HuH-7 (cell line): ENCODE data around the gene ZBTB16.

Experiments
- DNase-seq: peaks from one replicate; pipeline ENCODE4 v3.0.0; 2011; ENCODE audit warnings: low spot score

The ZBTB16 gene

DNA sequence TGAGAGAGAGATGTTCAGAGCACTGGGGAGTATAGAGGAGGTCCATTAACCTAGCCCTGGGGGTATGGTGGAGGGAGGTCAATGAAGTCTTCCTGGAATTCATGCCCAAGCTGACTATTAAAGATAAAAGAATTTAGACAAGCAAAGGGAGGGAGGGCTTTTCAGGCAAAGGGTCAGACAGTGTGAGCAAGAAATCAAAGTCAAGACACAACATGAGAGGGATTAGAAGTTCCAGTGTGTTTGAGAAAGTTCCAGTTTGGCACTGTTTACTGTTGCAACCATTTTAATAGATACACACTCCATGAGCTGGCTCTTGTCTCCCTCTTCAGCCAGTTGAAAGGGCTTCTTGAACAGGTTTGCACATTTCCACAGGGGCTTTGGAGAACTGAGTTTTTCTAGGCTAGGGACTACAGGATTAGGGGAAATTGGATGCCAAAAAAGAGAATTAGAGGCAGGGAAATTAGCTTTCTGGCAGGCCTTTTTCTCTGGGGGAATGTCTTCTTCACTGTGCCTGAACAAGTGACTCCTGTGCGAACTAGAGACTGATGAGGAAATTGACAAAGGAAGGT, 222.0 kb downstream of the ZBTB16 start:
- DNase-seq, result no peak

DNA sequence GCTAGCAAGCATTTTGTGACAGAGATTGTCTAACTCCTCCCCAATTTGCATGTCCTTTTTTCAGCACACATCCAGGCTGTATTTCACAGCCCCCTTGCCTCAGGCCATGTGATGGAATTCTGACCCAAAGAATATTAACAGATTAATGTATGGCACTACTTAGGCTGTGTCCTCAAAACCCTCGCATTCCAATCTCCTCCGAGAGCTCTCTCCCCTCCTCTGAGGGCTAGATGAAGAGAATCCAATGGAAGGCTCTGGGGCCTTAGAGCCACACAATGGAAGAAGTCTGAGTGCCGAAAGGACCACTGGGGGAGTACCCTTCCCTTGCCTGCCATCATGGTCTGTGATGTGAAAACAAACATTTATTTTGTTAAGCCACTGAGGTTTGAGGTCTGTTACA, 223.0 kb downstream of the ZBTB16 start:
- DNase-seq, result no peak

DNA sequence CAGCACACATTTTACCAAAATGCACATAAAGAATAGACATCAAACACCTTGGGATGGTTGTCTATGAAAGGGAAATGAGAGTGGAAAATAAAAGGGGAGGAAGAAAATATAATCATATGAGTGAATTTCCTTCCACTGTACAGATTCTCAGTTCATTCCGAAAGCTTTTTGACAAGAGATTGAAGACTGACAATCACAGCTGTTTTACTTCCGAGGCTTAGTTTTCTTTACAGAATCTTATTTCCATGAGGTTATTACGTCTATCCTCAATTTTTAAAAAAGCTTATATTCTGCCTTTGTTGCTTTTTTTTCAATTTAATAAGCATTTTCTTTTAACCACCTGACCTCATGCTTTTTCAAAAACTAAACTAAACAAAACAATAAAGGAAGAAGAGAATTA, 223.9 kb downstream of the ZBTB16 start:
- DNase-seq, result no peak

DNA sequence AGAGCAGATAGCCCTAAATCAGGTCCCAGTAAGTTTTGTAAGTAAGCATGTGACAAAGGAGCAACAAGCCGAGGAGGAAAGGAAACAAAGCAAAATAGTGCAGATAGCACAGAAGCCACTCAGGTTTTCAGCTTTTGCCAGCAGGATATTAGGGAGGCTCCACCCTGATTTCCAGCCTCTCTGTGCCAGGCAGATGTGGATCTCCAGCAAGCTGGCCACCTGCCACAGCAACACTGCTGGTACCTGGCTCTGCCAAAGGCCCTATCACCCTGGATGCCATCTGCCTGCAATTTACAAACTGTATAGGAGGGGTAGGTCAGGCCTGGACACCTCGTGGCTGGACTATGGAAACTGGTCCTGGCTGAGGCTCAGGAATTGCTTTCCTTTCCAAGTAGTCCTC, 224.5 kb downstream of the ZBTB16 start:
- no peak for DNase-seq

DNA sequence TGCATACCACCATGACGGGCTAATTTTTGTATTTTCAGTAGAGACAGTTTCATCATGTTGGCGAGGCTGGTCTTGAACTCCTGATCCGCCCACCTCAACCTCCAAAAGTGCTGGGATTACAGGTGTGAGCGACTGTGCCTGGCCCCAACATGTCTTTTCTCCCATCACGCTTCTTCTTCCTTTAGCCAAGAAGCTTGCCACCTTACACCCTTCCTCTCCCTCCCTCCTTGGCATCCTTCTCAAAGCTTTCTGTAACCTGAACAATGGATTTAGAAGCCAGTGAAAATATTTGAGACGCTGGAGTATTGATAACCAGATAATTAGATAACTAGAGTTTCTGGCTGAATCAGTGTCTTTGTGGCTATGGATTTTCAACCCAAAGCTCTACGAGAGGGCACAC, 225.4 kb downstream of the ZBTB16 start:
- no peak for DNase-seq

DNA sequence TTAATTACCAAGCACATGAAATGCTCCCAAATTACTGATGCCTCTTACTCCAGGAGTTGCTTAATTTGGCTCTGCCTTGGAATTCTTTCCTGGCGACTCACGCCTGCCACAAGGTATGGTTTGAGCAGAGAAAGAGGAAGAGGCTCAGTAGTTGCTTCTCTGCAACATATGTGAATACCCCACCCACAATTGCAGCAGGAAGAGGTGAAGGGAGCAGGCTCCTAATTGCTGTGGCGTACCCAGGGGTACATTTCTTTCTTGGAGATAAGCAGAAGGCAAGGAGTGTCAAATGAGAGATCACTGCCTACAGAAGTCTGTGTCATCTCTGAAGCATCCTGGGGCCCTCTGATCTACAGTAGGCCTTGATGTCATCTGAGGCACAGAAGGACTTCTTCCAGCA, 226.1 kb downstream of the ZBTB16 start:
- no peak for DNase-seq

DNA sequence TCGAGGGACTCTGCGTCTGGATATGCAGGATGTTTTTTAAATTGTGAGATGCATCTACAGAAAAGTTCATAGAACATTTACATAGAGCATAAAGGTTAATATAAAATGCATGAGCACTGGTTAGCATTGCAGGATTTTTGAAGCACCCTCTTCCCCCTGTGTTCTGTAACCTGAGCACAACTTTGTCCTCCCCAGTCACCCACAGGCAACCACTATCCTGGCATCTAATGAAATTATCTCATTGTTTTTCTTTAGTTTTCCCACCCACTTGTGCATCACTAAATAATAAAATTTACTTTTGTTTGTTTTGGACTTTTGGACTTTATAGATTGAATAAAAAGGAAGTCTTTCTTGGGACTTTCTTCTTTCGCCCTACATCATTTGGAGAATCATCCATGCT, 226.7 kb downstream of the ZBTB16 start:
- DNase-seq, result no peak

DNA sequence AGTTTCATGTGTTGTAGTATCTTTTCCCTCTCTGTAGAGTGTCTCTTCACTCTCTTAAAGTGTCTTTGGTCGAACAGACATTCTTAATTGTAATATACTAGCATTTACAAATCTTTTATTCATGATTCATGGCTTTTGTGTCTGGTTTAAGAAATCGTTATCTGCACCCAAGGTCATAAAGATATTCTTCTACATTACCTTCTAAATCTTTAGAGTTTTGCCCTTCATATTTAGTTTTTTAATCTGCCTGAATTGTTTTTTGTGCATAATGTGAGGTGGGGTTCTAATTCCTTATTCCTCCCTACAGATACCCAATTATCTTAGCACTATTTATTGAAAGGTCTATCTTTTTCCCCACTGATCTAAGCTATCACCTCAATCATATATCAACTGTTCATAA, 227.6 kb downstream of the ZBTB16 start:
- no peak for DNase-seq

DNA sequence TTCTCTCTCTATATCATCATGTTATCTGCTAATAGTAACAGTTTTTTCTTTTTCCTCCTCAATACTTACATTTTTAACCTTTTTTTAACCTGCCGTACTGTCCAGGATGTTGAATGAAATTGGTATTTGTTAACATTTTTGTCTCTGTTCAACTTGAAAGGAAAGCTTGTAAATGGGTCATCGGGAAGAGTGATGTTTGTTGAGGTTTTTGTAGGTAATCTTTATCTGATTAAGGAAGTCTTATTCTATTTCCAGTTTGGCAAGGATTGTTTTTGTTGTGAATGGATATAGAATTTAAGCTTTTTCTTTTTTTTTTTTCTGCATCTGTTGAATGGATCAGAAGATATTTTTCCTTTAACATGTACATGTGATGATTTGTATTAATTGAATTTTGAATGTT, 228.6 kb downstream of the ZBTB16 start:
- DNase-seq, result no peak

DNA sequence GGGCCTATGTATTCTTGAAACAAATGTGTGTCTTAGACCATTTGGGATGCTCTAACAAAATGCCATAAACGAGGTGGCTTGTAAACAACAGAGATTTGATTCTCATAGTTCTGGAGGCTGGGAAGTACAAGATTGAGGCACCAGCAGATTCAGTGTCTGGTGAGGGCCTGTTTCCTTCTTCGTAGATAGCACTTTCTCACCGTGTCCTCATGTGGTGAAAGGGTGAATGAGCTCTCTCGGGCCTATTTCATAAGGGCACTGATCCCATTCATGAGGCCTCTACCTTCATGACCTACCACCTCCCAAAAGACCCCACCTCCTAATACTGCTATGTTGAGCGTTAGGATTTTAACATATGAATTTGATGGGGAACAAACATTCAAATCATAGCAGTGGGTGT, 230.3 kb downstream of the ZBTB16 start:
- no peak for DNase-seq

DNA sequence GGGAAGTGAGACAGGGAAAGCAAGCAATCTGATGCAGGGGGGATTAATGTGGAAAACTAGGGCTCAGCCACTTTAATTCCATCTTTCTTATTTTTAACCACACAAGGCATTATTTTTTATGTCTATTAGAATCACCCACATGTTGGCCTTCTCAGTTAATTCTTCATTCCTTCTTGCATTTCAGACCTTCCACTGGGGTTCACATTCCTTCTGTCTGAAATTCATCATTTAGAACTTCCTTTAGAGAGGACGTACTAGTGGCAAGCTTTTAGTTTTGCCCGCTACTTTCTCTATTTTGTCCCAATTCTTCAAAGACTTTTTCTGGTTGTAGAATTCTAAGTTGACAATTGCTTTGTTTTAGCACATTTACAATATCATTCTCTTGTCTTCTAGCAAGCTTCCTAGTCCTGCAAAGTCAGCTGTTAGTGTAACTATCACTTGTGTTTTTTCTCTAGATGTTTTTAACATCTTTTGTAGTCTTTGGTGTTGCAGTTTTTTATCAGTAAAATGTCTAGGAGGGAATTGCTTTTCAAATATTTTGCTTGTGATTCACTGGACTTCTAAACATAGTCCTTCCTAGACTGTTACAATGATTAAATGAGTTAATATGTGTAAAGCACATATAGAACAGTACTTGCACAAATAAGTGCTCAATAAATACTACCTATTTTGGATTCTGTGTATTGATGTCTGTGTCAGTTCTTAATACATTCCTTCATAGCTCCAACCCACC, 231.2 kb downstream of the ZBTB16 start:
- no peak for DNase-seq

DNA sequence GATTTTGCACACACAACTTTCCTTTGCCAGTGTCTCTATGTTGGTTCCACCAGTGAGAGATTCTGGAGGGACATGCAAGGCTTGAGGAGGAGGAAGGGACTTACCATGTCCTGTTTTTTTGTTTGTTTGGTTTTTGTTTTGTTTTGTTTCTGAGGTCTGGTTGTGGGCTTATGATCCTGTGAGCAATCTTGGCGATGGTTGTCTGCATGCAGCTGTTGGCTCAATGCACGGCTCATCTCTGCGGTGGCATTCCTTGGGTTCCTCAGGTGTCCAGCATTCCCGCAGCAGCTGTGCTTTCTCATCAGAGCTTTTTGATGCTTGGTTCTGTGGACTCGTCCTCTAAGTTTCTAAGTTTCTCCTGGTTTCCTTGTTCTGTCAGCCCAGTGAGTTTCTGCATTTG, 231.9 kb downstream of the ZBTB16 start:
- DNase-seq, result no peak

DNA sequence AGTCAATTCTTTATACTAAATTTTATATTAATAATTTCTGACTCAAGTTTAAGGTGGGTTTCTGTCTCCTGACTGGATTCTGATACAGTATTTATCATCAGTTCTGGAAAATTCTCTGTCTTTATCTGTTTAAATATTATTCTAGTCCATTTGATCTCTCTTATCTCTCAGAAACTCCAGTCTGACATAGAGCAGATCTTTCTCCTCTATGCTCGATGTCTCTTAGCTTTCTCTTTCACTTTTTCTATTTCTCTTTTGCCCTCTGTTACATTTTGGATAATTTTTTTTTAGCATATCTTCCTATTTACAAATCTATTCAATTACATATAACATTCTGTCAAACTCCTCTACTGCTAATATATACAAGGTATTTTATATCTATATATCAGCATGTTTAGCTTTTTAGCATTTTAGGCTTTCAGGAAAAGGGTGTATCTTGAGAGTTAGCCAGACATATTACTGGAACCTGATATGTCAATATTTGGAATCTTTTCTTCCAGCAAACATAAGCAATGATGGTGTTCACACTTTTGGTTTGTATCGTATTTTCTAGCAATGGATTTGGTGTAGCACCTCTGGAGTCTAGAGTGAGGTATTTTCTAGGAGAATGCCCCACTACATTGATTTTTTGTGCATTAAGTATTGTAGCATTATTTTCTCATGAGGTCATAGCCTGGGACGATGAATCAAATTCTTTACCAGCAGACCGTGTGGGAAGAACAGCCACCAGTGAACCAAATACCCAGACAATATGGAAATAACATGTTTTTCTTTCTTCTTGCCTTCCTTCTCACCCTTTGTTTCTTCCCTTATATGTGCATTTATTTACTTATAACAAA, 232.6 kb downstream of the ZBTB16 start:
- no peak for DNase-seq

DNA sequence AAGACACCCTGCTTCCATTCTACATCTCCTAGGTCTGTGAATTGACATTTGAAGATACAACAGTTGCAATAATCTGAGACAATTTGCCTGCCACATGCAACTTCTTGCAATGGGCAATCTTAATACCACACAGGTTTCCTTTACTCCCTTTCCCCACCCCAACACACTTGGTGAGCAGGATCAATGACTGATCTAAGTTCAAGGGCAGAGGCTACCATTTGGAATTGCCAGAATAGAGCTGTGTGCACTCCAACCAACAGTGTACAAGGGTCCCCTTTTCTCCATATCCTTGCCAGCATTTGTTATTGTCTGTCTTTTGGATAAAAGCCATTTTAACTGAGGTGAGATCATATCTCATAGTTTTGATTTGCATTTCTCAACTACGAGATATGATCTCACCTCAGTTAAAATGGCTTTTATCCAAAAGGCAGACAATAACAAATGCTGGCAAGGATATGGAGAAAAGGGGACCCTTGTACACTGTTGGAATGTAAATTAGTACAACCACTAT, 233.7 kb downstream of the ZBTB16 start:
- DNase-seq, result no peak

DNA sequence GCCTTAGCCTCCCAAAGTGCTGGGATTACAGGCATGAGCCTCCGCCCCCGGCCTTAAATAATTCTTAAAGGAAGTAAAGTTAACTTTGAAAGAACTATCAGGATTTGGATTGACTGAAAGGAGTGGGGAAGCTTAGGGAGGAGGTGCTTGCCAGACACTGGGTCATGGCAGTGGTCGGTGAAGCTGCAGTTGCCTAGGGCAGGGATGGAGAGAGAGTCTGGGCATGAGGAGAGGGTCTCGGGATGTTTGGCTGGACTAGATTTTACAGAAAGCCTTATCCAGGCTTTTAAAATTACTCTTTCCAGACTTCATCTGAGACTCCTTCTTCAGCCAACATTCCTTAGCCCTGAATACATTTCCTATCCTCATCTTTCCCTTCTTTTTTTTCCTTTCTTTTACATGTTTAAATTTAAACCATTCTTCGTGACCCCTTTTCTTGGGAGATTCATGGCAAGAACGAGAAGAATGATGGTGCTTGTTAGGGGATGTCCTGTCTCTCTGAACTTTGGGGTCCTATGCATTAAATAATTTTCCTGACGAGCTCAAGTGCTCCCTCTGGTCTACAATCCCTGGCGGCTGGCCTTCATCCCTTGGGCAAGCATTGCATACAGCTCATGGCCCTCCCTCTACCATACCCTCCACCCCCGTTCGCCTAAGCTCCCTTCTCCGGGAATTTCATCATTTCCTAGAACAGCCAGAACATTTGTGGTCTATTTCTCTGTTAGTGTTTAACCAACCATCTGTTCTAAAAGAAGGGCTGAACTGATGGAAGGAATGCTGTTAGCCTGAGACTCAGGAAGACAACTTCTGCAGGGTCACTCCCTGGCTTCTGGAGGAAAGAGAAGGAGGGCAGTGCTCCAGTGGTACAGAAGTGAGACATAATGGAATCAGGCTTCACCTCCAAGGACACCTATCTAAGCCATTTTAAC, 236.4 kb downstream of the ZBTB16 start, which contains the start of gene NNMT:
TSS of gene NNMT (plus strand) at position 724 of the 929 bp plus-strand sequence. CDS start at position 882, 158 bp downstream.
- DNase-seq, result no peak

DNA sequence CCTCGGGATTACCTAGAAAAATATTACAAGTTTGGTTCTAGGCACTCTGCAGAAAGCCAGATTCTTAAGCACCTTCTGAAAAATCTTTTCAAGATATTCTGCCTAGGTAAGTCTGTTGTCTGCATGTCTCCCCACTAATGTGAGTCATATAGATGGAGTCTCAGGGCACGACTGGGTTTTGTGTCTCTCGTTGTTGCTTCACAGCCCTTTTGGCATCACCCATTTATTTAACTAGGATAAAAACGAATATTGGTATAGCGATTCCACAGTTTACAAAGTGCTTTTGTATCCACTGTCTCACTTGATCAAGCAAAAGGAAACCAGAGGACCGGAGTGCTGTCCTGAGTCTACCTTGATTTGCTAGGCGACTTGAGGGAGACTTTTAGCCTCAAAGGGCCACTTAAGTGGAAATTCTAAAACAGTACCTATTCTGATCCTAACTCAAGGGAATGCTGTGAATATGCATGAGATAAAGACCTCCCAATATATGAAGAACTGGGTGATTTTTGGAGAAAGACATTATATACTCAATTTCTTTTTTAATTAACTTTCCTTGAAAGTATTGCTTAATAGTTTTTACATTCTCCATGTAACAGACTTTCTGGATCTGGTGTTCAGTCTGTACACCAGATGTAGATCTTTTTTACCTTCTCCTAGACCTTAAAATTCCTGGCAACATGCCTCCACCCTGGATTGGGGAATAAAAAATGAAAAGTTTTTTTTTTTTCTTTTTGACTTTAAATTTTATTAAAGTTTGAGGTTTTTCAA, 237.3 kb downstream of the ZBTB16 start:
- DNase-seq, result no peak

DNA sequence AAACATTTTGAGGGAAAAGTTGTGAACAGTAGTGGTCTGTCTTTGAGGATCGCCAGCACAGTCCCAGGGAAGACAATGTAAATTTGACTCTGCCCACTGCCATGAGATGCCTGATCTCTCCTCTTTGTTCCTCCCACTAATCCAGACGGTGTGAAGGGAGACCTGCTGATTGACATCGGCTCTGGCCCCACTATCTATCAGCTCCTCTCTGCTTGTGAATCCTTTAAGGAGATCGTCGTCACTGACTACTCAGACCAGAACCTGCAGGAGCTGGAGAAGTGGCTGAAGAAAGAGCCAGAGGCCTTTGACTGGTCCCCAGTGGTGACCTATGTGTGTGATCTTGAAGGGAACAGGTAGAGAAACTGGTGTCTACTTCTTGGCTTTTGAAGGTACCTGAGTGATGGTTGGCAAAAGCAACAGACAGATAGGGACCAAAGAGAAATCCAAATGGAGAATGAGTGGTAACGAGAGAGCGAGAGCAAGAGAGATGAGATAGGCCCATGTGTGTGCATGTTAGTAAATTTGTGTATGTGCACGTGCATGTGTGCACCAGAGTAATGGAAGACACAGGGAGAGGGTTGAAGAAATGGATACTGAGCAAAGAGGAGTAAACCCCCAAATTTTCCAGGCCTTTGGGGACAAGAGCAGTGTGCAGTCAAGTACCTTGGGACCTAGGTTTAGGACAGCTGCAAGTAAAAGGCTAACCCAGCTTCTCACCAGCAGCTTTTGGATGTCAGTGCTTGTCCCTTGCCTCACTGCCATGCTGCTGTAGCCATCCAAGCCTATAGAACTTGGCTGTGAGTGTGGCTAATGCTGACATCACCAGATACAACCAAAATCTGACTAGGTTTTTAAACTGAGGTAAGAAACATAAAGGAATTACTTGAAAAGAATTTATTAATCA, 238.5 kb downstream of the ZBTB16 start:
- DNase-seq, result no peak

DNA sequence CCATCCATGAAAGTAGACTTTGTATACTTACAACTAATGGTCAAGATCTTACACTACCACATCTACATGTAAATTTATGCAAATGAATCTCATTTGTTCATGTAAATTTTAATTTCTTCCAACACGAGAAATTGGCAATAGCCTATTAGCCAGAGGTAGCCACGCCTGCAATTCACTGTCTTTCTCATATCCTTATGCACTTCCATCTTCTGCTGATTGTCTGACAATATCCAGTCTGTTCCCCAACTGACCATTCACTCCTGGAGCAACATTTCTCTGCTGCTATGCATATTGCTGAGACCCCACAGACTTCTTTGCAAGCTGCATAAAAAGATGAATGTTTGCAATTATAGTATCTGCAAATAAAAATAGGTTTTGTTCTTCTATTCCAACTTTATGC, 239.2 kb downstream of the ZBTB16 start:
- no peak for DNase-seq
